Measurements from ENCODE around the gene OAS3.

- TF ChIP-seq RARB (CRISPR knock-in tag; IDR thresholded peaks at IDR 0.05) (no peak), CSRNP3 (CRISPR knock-in tag; IDR thresholded peaks at IDR 0.05) (no peak), OSR1 (CRISPR knock-in tag; IDR thresholded peaks at IDR 0.05) (no peak), ZFP30 (CRISPR knock-in tag; IDR thresholded peaks at IDR 0.05) (no peak), PATZ1 (CRISPR knock-in tag; IDR thresholded peaks at IDR 0.05; ENCODE audit: borderline replicate concordance) (no peak), ZNF70 (CRISPR knock-in tag; IDR thresholded peaks at IDR 0.05) (no peak), TSHZ2 (CRISPR knock-in tag; IDR thresholded peaks at IDR 0.05) (no peak), GLIS3 (CRISPR knock-in tag; IDR thresholded peaks at IDR 0.05) (no peak)
Observed at GRCh38 chr12:113019025-113019424, 80.8 kb downstream of the OAS3 start.

Data from SK-N-SH treated with all-trans-retinoic acid at 6 μM for 48 hours (cell line).